CD4-positive, alpha-beta memory T cell (primary cell): ENCODE data around the gene SMO. TPM values are rescaled to one million over a fixed set of nuclear protein-coding genes. Genes with fewer than 3 reads are reported as not detected.

ENCODE experiments used
- CTCF ChIA-PET: fragments of 350-600 bp; sonication (Branson Sonifier 250); formaldehyde crosslinking; loops from one replicate; lab custom pipeline; 2021; ENCODE audit warnings: inconsistent platforms; ENCODE audit not compliant: partially characterized antibody; lab: Charles Lee
- POLR2A ChIA-PET: fragments of 350-600 bp; sonication (Branson Sonifier 250); formaldehyde crosslinking; loops from one replicate; lab custom pipeline; 2021; ENCODE audit not compliant: partially characterized antibody; lab: Charles Lee
- DNase-seq, 5 donors: peaks; one replicate each; pipeline versions ENCODE4 v3.0.0 to v3.0.0-alpha.2; 2020 to 2022; ENCODE audit warnings: mixed read lengths in 1 of 5
- H3K27ac ChIP-seq: one replicate; pipeline ENCODE4 v1.7.0; 2013; ENCODE audit warnings: low read depth, low read length
- H3K27me3 ChIP-seq: 2 replicates; pipeline ENCODE4 v1.7.0; 2013; ENCODE audit warnings: mild to moderate bottlenecking, low read length, moderate library complexity; ENCODE audit not compliant: insufficient read depth
- H3K36me3 ChIP-seq: 2 replicates; pipeline ENCODE4 v1.7.0; 2013; ENCODE audit warnings: mild to moderate bottlenecking, low read length, moderate library complexity; ENCODE audit not compliant: insufficient read depth
- H3K4me1 ChIP-seq: 2 replicates; pipeline ENCODE4 v1.7.0; 2013; ENCODE audit warnings: mild to moderate bottlenecking, low read length, moderate library complexity; ENCODE audit not compliant: insufficient read depth
- H3K4me3 ChIP-seq, 2 donors: one replicate each; pipeline ENCODE4 v1.7.0; 2013; ENCODE audit warnings: low read length in 2 of 2, mild to moderate bottlenecking in 1 of 2
- H3K9me3 ChIP-seq, 2 donors: one replicate each; pipeline ENCODE4 v1.7.0; 2013; ENCODE audit warnings: low read length in 2 of 2, control low read depth in 1 of 2; ENCODE audit not compliant: control insufficient read depth in 1 of 2
- H3K27ac Mint-ChIP-seq, 7 donors: one replicate each; pipeline ENCODE4 v1.8.0; 2020 to 2021; ENCODE audit warnings: mixed read lengths in 7 of 7, mild to moderate bottlenecking in 6 of 7, inconsistent platforms in 3 of 7, moderate library complexity in 3 of 7
- H3K27me3 Mint-ChIP-seq, 2 donors: one replicate each; pipeline ENCODE4 v1.8.0; 2020 to 2021; ENCODE audit warnings: mixed read lengths in 2 of 2
- H3K36me3 Mint-ChIP-seq, 2 donors: one replicate each; pipeline ENCODE4 v1.8.0; 2020 to 2021; ENCODE audit warnings: mixed read lengths in 2 of 2, inconsistent platforms in 1 of 2, mild to moderate bottlenecking in 1 of 2
- H3K4me1 Mint-ChIP-seq, 4 donors: one replicate each; pipeline ENCODE4 v1.8.0; 2020 to 2021; ENCODE audit warnings: mixed read lengths in 4 of 4, mild to moderate bottlenecking in 1 of 4
- H3K4me3 Mint-ChIP-seq, 8 donors: one replicate each; pipeline ENCODE4 v1.8.0; 2020 to 2021; ENCODE audit warnings: mixed read lengths in 8 of 8, mild to moderate bottlenecking in 7 of 8, moderate library complexity in 6 of 8, inconsistent platforms in 3 of 8
- H3K9me3 Mint-ChIP-seq, 8 donors: one replicate each; pipeline ENCODE4 v1.8.0; 2020 to 2021; ENCODE audit warnings: mixed read lengths in 8 of 8, mild to moderate bottlenecking in 5 of 8, inconsistent platforms in 3 of 8, moderate library complexity in 1 of 8
- intact Hi-C: fragments of 100-400 bp; cut with micrococcal nuclease; formaldehyde crosslinking; loops from one replicate; pipeline ENCODE4 v1.15.1; 2023
- polyA plus RNA-seq, 2 donors: library from polyadenylated mRNA; unstranded; fragments of 300-500 nt; fragmentation: Illumina TruSeq; gene quantifications; one replicate each; pipeline ENCODE4 v1.2.3, GENCODE V29; 2021
- total RNA-seq, 2 experiments: library from RNA; stranded (reverse); gene quantifications; one replicate each; pipeline ENCODE4 v1.2.3, GENCODE V29; 2021

The SMO gene
- total and polyA plus RNA-seq, 4 experiments from 2014 or later = not detected

DNA sequence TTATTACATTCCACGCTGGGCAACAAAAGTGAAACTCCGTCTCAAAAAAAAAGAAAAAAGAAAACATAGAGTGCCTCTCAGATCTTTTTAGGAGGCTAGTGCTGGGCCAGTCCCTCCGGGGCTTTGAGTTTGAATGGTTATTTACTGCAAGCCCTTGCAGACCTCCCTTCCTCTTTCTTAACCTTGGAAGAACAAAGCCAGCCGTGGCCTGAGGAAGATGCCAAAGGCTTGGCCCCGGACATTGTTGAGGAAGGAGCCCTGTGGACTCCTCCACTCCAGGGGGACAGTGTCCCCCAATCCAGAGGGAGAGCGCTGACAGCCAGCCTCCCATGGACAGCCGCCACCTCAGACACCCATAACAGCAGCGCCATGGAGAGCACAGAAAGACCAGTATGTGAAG is 38.9 kb upstream of the SMO start:
- CTCF ChIA-PET = no interaction called here
- H3K36me3 ChIP-seq = no peaks in the 10 kb centered on the region
- no peak overlapping the region for H3K4me3 ChIP-seq
- Mint-ChIP-seq H3K27me3 (peaks cover 3 to 21% of the 10 kb centered on the region in 2 donors), H3K36me3 (no peaks in the 10 kb centered on the region), H3K27ac (no peak overlapping the region), H3K4me3 (no peak overlapping the region), H3K9me3 (no peaks in the 10 kb centered on the region), H3K4me1 (peaks cover 0 to 10% (median 4%) of the 10 kb centered on the region in 4 donors)
- no peaks in the 10 kb centered on the region for H3K27me3 ChIP-seq
- no peaks in the 10 kb centered on the region for H3K9me3 ChIP-seq
- peaks cover 5% of the 10 kb centered on the region for H3K4me1 ChIP-seq
- no peak for DNase-seq
- POLR2A ChIA-PET = no interaction called here
- intact Hi-C loops = no loop called here
- no peak overlapping the region for H3K27ac ChIP-seq

DNA sequence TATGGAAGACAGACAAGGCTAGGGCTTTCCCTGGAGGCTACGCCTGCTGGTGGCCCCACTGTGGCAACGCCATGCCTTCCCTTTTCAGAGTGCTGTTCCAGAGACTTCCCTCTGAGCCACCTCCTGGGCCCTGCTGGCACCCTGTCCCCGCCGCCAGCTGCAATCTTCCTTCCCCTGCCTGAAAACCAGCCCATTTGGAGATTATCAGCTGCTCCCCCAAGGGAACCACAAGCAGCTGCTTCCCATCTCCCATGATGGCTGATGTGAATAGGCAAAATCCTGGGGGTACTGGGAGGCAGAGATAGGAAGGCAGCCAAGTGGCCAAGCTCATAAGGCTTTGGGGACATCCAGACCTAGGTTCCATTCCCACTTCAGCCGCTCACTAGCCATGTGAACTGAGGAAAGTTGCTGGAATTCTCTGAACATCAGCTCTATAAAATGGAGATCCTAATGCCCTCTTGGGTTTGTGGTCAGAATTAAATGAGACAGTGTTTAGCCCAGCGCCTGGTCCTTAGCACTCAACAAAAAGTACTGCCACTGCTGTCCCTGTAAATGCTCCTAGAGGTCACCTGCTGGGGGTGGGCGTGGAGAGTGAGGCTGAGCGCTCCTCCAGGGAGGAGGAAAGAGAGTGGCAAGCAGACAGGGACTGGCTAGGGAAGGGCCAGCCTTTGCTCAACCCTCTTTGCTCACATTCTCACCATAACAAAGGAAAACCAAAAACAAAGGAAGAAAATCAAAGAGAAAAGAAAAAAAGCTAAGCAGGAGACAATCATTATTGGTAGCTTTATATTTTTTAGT is 38.0 kb upstream of the SMO start:
- Mint-ChIP-seq H3K27ac (no peak overlapping the region), H3K4me1 (peaks cover 0 to 6% (median 3%) of the 10 kb centered on the region in 4 donors), H3K27me3 (peaks cover 3 to 20% of the 10 kb centered on the region in 2 donors), H3K36me3 (no peaks in the 10 kb centered on the region), H3K9me3 (no peaks in the 10 kb centered on the region), H3K4me3 (no peak overlapping the region)
- ChIA-PET CTCF (interaction anchor here (1.0 to 1.5 kb wide), 3 partner anchors 13 to 28 kb away, joined by 3 to 23 read pairs (median 6); no protein-coding TSS in a partner anchor), POLR2A (no interaction called here)
- Histone ChIP-seq H3K27ac (no peak overlapping the region), H3K36me3 (no peaks in the 10 kb centered on the region), H3K9me3 (no peaks in the 10 kb centered on the region), H3K27me3 (no peaks in the 10 kb centered on the region), H3K4me1 (peaks cover under 1% of the 10 kb centered on the region), H3K4me3 (no peak overlapping the region)
- intact Hi-C loops = no loop called here
- DNase-seq = no peak

DNA sequence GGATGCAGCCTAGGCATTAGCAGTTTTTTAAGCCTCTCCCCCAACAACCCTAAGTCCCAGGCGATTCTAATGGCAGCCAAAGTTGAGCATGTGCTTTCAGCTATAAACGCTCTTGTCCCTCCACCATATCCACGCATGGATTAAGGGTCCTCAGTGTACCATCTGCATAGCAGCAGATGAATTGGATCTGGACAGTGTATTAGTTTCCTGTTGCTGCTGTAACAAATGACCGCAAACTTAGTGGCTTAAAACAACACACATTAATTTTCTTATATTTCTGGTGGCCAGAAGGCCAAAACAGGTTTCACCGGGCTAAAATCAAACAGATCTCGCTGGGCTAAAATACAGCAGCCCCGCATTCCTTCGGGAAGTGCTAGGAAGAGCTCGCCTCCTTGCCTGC is 30.8 kb upstream of the SMO start:
- no peak for DNase-seq
- Mint-ChIP-seq H3K27ac (no peak overlapping the region), H3K4me3 (no peak overlapping the region), H3K36me3 (no peaks in the 10 kb centered on the region), H3K9me3 (no peaks in the 10 kb centered on the region), H3K4me1 (no peaks in the 10 kb centered on the region), H3K27me3 (no peaks in the 10 kb centered on the region)
- Histone ChIP-seq H3K27me3 (no peaks in the 10 kb centered on the region), H3K4me3 (no peak overlapping the region), H3K36me3 (no peaks in the 10 kb centered on the region), H3K9me3 (no peaks in the 10 kb centered on the region), H3K27ac (no peak overlapping the region), H3K4me1 (no peaks in the 10 kb centered on the region)
- ChIA-PET POLR2A (no interaction called here), CTCF (interaction anchor here (1.2 to 2.5 kb wide), 2 partner anchors 11 to 61 kb away, joined by 4 to 7 read pairs; no protein-coding TSS in a partner anchor)
- intact Hi-C loops = no loop called here

- Histone ChIP-seq H3K27ac (no peak overlapping the region), H3K9me3 (no peaks in the 10 kb centered on the region), H3K4me1 (no peaks in the 10 kb centered on the region), H3K4me3 (no peak overlapping the region), H3K36me3 (no peaks in the 10 kb centered on the region), H3K27me3 (no peaks in the 10 kb centered on the region)
- no peaks in the 10 kb centered on the region for H3K9me3 Mint-ChIP-seq
- H3K27me3 Mint-ChIP-seq = no peaks in the 10 kb centered on the region
- H3K4me3 Mint-ChIP-seq = no peak overlapping the region
- H3K27ac Mint-ChIP-seq = no peak overlapping the region
- H3K4me1 Mint-ChIP-seq = peaks cover 0 to 2% (median 0%) of the 10 kb centered on the region in 4 donors
- no peaks in the 10 kb centered on the region for H3K36me3 Mint-ChIP-seq
- no peak for DNase-seq
- intact Hi-C loops = no loop called here
- CTCF ChIA-PET = no interaction called here
- POLR2A ChIA-PET = interaction anchor here (0.8 kb wide), 1 partner anchor 340 kb away, joined by 3 read pairs; no protein-coding TSS in a partner anchor
Observed at GRCh38 chr7:129159539-129159938, 28.9 kb upstream of the SMO start.

GRCh38 chr7:129160161-129160905 is 28.1 kb upstream of the SMO start:
- Mint-ChIP-seq H3K9me3 (no peaks in the 10 kb centered on the region), H3K4me1 (peaks cover 0 to 2% (median 0%) of the 10 kb centered on the region in 4 donors), H3K27ac (no peak overlapping the region), H3K36me3 (peaks cover 0 to 4% of the 10 kb centered on the region in 2 donors), H3K27me3 (no peaks in the 10 kb centered on the region), H3K4me3 (no peak overlapping the region)
- POLR2A ChIA-PET = no interaction called here
- Histone ChIP-seq H3K36me3 (no peaks in the 10 kb centered on the region), H3K9me3 (no peaks in the 10 kb centered on the region), H3K27me3 (no peaks in the 10 kb centered on the region), H3K4me1 (no peaks in the 10 kb centered on the region), H3K27ac (no peak overlapping the region), H3K4me3 (no peak overlapping the region)
- DNase-seq = no peak
- intact Hi-C loops = no loop called here
- CTCF ChIA-PET = interaction anchor here (0.6 kb wide), 1 partner anchor 111 kb away, joined by 3 read pairs; no protein-coding TSS in a partner anchor

DNA sequence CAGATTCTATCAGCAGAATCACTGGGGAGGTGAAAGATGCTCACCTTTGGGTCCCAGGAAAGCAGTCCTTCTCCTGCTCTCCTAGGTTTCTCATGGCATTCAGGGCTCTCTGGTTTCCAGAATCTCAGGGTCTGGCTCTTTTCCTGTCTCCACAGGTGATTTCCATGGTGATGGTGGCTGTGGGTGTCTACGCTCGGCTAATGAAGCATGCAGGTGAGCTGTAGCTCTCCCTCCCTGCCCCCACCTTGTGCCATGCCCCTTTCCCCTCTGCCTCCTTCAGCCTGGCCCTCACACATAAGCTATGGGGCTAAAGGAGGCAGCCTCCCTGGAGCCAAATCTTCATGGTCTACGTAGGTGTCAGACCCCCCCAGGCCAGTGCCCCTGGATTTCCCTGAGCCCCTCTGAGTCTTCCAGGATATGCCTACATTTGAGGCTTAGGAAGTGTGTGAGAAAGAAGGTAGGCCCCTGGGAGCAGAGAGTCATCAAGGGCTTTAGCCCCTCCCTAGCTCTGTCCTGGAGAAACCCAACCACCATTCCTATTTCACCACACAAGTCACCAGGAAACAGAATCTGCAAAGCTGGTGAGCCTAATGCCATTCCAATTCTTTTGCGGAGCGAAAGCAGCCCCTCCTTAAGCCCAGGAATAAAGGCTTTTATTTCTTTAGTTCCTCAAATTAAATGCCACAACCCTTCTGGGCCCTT is 26.8 kb upstream of the SMO start:
- Mint-ChIP-seq H3K9me3 (no peaks in the 10 kb centered on the region), H3K27me3 (no peaks in the 10 kb centered on the region), H3K27ac (no peak overlapping the region), H3K4me1 (peaks cover 0 to 2% (median 0%) of the 10 kb centered on the region in 4 donors), H3K4me3 (no peak overlapping the region), H3K36me3 (peaks cover 0 to 9% of the 10 kb centered on the region in 2 donors)
- intact Hi-C loops = no loop called here
- CTCF ChIA-PET = interaction anchor here (2.4 kb wide), 1 partner anchor 136 kb away, joined by 12 read pairs; no protein-coding TSS in a partner anchor
- H3K36me3 ChIP-seq = no peaks in the 10 kb centered on the region
- no peaks in the 10 kb centered on the region for H3K9me3 ChIP-seq
- H3K4me1 ChIP-seq = no peaks in the 10 kb centered on the region
- H3K27me3 ChIP-seq = no peaks in the 10 kb centered on the region
- no peak for DNase-seq
- POLR2A ChIA-PET = no interaction called here
- no peak overlapping the region for H3K4me3 ChIP-seq
- no peak overlapping the region for H3K27ac ChIP-seq
